Fibroblast of mammary gland (primary cell): ENCODE data around the gene AK9.
"Not testable (repeated sequence)": the region's sequence is repeated elsewhere in the genome, so short reads cannot be mapped to it uniquely, and the experiment has no call there.

ENCODE experiments used
- DNase-seq: peaks from one replicate; pipeline ENCODE4 v3.0.0-alpha.2; 2010; ENCODE audit warnings: low read depth
- H3K4me3 ChIP-seq: 2 replicates; pipeline ENCODE4 v1.5.1; 2011; ENCODE audit warnings: low read depth, mild to moderate bottlenecking, low read length, moderate library complexity; ENCODE audit not compliant: control insufficient read depth
- CTCF ChIP-seq: conservative IDR thresholded peaks from 2 replicates; pipeline ENCODE4 v1.5.1; 2011; ENCODE audit warnings: low read depth, low read length, inconsistent platforms; ENCODE audit not compliant: control insufficient read depth, insufficient read depth

AK9 gene

GRCh38 chr6:109714166-109714565 is 23.2 kb upstream of the AK9 start:
- DNase-seq: no peak
- no peak for TF ChIP-seq CTCF
- no peak overlapping the region for H3K4me3 ChIP-seq

DNA sequence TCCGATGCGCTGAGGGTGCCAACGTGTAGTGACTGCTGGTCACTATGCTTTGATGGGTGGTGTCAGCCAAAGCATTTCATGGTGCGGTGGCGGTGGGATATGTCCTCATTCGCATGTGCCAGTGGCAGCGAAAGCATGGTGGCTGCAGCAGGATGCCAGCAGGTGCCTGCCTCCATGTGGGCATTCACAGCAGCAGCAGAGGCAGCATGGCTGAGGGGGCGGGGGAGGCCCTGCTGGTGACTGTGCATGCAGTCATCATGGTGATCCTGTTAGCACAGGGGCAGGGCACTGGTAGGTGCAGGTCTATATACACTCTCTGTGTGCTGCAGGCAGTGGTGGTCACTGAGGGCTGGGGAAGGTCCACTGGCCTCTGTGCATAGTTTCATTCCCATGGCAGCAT is 22.1 kb upstream of the AK9 start:
- no peak for TF ChIP-seq CTCF
- no peak for DNase-seq
- no peak overlapping the region for H3K4me3 ChIP-seq

DNA sequence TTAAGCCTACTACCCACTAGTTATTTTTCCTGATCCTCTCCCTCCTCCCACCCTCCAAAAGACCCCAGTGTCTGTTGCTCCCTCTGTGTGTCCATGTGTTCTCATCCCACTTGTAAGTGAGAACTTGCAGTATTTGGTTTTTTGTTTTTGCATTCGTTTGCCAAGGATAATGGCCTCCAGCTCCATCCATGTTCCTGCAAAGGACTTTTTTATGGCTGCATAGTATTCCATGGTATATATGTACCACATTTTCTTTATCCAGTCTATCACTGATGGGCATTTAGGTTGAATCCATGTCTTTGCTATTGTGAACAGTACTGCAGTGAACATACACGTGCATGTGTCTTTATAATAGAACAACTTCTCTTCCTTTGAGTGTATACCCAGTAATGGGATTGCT is 17.1 kb upstream of the AK9 start:
- DNase-seq, H3K4me3 ChIP-seq: not testable (repeated sequence)

- no peak overlapping the region for H3K4me3 ChIP-seq
- TF ChIP-seq CTCF: no peak
- DNase-seq: no peak
Observed at GRCh38 chr6:109706513-109706912, 15.5 kb upstream of the AK9 start.

- peak; percentile 91 for DNase-seq
- H3K4me3 ChIP-seq: no peak overlapping the region
- TF ChIP-seq CTCF: peak; percentile 100
Observed at GRCh38 chr6:109705258-109705657, 14.3 kb upstream of the AK9 start.

DNA sequence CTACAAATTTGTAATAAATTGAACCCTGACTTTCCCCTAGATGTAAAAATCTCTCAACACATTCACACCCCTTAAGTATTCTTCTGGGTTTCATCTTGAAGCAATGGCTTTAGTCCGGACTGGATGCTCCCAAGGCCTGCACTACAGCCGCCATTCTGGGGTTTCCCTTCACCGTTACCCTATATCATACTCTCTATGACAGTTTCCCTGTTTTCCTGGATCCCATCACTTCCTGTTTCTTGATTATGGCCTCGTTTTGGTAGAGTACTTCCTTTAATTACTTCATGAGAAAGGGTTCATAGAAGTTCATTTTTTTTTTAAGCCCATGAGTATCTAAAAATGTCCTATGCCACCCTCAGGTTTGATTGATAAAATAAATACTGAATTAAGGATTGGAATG is 11.8 kb upstream of the AK9 start:
- DNase-seq: no peak
- H3K4me3 ChIP-seq: no peak overlapping the region
- no peak for TF ChIP-seq CTCF

DNA sequence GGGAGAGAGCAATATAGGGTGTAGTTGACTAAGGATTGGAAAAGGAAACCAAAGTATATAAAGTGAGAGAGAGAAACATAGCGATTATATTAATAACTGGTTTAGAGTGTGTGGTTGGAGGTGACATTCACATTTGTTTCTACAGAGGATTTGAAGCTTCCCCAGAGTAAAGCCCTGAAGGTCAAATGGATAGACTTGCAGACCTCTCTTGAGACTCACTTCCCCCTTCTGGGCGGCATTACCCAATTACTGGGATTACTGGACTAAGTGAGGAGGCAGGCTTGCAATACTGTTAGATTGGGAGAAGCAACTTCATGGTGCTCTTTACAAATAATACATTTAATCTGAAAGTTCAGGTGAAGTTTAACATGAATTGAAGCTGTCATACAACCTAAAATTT is 10.8 kb upstream of the AK9 start:
- TF ChIP-seq CTCF: no peak

More for the DNA sequence above, 10.8 kb upstream of the AK9 start:
- no peak for DNase-seq
- no peak overlapping the region for H3K4me3 ChIP-seq
